Large intestine (tissue), 3 donors: ENCODE data around the gene DNAH6. TPM values are rescaled to one million over a fixed set of nuclear protein-coding genes. Genes with fewer than 3 reads are reported as not detected.

Experiments
- DNase-seq, 2 donors: peaks; one replicate each; pipeline versions ENCODE4 v3.0.0 to v3.0.0-alpha.2; 2013
- H3K27ac ChIP-seq: one replicate; pipeline ENCODE4 v1.5.1; 2013; ENCODE audit warnings: low read length
- H3K27me3 ChIP-seq: 2 replicates; pipeline ENCODE4 v1.6.1; 2013; ENCODE audit warnings: low read length; ENCODE audit not compliant: control insufficient read depth, insufficient read depth
- H3K36me3 ChIP-seq: 2 replicates; pipeline ENCODE4 v1.6.1; 2013; ENCODE audit warnings: low read length; ENCODE audit not compliant: control insufficient read depth, insufficient read depth
- H3K4me1 ChIP-seq: one replicate; pipeline ENCODE4 v1.6.1; 2013; ENCODE audit warnings: low read length; ENCODE audit not compliant: control insufficient read depth, insufficient read depth
- H3K4me3 ChIP-seq: one replicate; pipeline ENCODE4 v1.5.1; 2013; ENCODE audit warnings: low read length
- H3K9me3 ChIP-seq: one replicate; pipeline ENCODE4 v1.6.1; 2013; ENCODE audit warnings: mild to moderate bottlenecking, low read depth, low read length, moderate library complexity; ENCODE audit not compliant: control insufficient read depth
- WGBS: methylation state at CpG from one replicate; pipeline ENCODE4 v1.1.5; 2013; ENCODE audit warnings: low lambda C conversion rate; ENCODE audit not compliant: insufficient coverage; 5-methylcytosine and 5-hydroxymethylcytosine counted together
- polyA plus RNA-seq: library from polyadenylated mRNA; unstranded; fragments of 120-200 nt; gene quantifications from one replicate; pipeline ENCODE4 v1.2.1, GENCODE V29; 2013

Gene DNAH6
- polyA plus RNA-seq, 1 donor, result 1.6 TPM

GRCh38 chr2:84647267-84647666 is 131.0 kb downstream of the DNAH6 start:
- no peaks in the 10 kb centered on the region for H3K36me3 ChIP-seq
- DNase-seq, result no peak
- H3K9me3 ChIP-seq, result peaks cover 2% of the 10 kb centered on the region
- H3K27ac ChIP-seq, result no peak overlapping the region
- peaks cover 4% of the 10 kb centered on the region for H3K4me1 ChIP-seq
- no peaks in the 10 kb centered on the region for H3K27me3 ChIP-seq
- no peak overlapping the region for H3K4me3 ChIP-seq

- Histone ChIP-seq H3K9me3 (no peaks in the 10 kb centered on the region), H3K36me3 (no peaks in the 10 kb centered on the region), H3K27ac (no peak overlapping the region), H3K4me1 (peaks cover 4% of the 10 kb centered on the region), H3K27me3 (no peaks in the 10 kb centered on the region), H3K4me3 (no peak overlapping the region)
- 96% methylated on average over 4 of the region's 4 CpGs for WGBS
- DNase-seq, result no peak
Measured at GRCh38 chr2:84649058-84649457, 132.8 kb downstream of the DNAH6 start.

GRCh38 chr2:84649487-84650142 is 133.3 kb downstream of the DNAH6 start:
- WGBS, result 100% methylated on average over 1 of the region's 2 CpGs
- H3K4me3 ChIP-seq, result no peak overlapping the region
- no peaks in the 10 kb centered on the region for H3K9me3 ChIP-seq
- no peak for DNase-seq
- H3K27me3 ChIP-seq, result no peaks in the 10 kb centered on the region
- no peak overlapping the region for H3K27ac ChIP-seq
- no peaks in the 10 kb centered on the region for H3K36me3 ChIP-seq
- H3K4me1 ChIP-seq, result peaks cover 4% of the 10 kb centered on the region

- no peak overlapping the region for H3K27ac ChIP-seq
- no peak for DNase-seq
- WGBS, result no CpG with 5 or more reads among the region's 1 CpG
- H3K9me3 ChIP-seq, result no peaks in the 10 kb centered on the region
- no peaks in the 10 kb centered on the region for H3K27me3 ChIP-seq
- no peaks in the 10 kb centered on the region for H3K36me3 ChIP-seq
- H3K4me3 ChIP-seq, result no peak overlapping the region
- no peaks in the 10 kb centered on the region for H3K4me1 ChIP-seq
Measured at GRCh38 chr2:84652431-84652830, 136.1 kb downstream of the DNAH6 start.

GRCh38 chr2:84653302-84653701 is 137.0 kb downstream of the DNAH6 start:
- no peak for DNase-seq
- no peaks in the 10 kb centered on the region for H3K36me3 ChIP-seq
- H3K9me3 ChIP-seq, result no peaks in the 10 kb centered on the region
- H3K27ac ChIP-seq, result no peak overlapping the region
- no peaks in the 10 kb centered on the region for H3K4me1 ChIP-seq
- WGBS, result 100% methylated on average over 3 of the region's 3 CpGs
- H3K4me3 ChIP-seq, result no peak overlapping the region
- no peaks in the 10 kb centered on the region for H3K27me3 ChIP-seq

GRCh38 chr2:84654414-84654813 is 138.1 kb downstream of the DNAH6 start:
- Histone ChIP-seq H3K9me3 (no peaks in the 10 kb centered on the region), H3K4me3 (no peak overlapping the region), H3K27ac (no peak overlapping the region), H3K27me3 (no peaks in the 10 kb centered on the region), H3K36me3 (no peaks in the 10 kb centered on the region), H3K4me1 (no peaks in the 10 kb centered on the region)
- no peak for DNase-seq
- no CpG with 5 or more reads among the region's 3 CpGs for WGBS

GRCh38 chr2:84669122-84669521 is 152.8 kb downstream of the DNAH6 start:
- H3K4me3 ChIP-seq, result no peak overlapping the region
- no peaks in the 10 kb centered on the region for H3K36me3 ChIP-seq
- no peaks in the 10 kb centered on the region for H3K4me1 ChIP-seq
- WGBS, result no CpG with 5 or more reads among the region's 5 CpGs
- no peak for DNase-seq
- no peaks in the 10 kb centered on the region for H3K9me3 ChIP-seq
- no peak overlapping the region for H3K27ac ChIP-seq
- no peaks in the 10 kb centered on the region for H3K27me3 ChIP-seq

GRCh38 chr2:84674099-84674498 is 157.8 kb downstream of the DNAH6 start:
- no peak for DNase-seq
- Histone ChIP-seq H3K4me3 (no peak overlapping the region), H3K27ac (no peak overlapping the region), H3K9me3 (no peaks in the 10 kb centered on the region), H3K36me3 (no peaks in the 10 kb centered on the region), H3K4me1 (peaks cover 6% of the 10 kb centered on the region), H3K27me3 (no peaks in the 10 kb centered on the region)

GRCh38 chr2:84674586-84674985 is 158.3 kb downstream of the DNAH6 start:
- DNase-seq, result no peak
- Histone ChIP-seq H3K27ac (no peak overlapping the region), H3K4me3 (no peak overlapping the region), H3K4me1 (peaks cover 6% of the 10 kb centered on the region), H3K36me3 (no peaks in the 10 kb centered on the region), H3K9me3 (no peaks in the 10 kb centered on the region), H3K27me3 (no peaks in the 10 kb centered on the region)
- WGBS, result no CpG with 5 or more reads among the region's 5 CpGs

GRCh38 chr2:84676295-84676694 is 160.0 kb downstream of the DNAH6 start:
- no CpG with 5 or more reads among the region's 1 CpG for WGBS
- no peak overlapping the region for H3K4me3 ChIP-seq
- no peaks in the 10 kb centered on the region for H3K27me3 ChIP-seq
- no peak overlapping the region for H3K27ac ChIP-seq
- H3K36me3 ChIP-seq, result no peaks in the 10 kb centered on the region
- peaks cover 6% of the 10 kb centered on the region for H3K4me1 ChIP-seq
- DNase-seq, result no peak
- H3K9me3 ChIP-seq, result no peaks in the 10 kb centered on the region

- 100% methylated on average over 2 of the region's 2 CpGs for WGBS
- DNase-seq, result no peak
Measured at GRCh38 chr2:84678214-84678613, 161.9 kb downstream of the DNAH6 start.

More at GRCh38 chr2:84678214-84678613, 161.9 kb downstream of the DNAH6 start:
- Histone ChIP-seq H3K36me3 (no peaks in the 10 kb centered on the region), H3K27ac (no peak overlapping the region), H3K4me1 (peaks cover 6% of the 10 kb centered on the region), H3K4me3 (no peak overlapping the region), H3K9me3 (no peaks in the 10 kb centered on the region), H3K27me3 (no peaks in the 10 kb centered on the region)
